Measurements from ENCODE around the gene PHTF2.

Gene PHTF2

GRCh38 chr7:77794000-77794399 lies 4.6 kb upstream of the PHTF2 start:
- no peak for DNase-seq (ENCODE audit: low read depth)

- DNase-seq (ENCODE audit: low read depth) = no peak
These were observed 2.5 kb upstream of the PHTF2 start for GRCh38 chr7:77796109-77796508.

DNA sequence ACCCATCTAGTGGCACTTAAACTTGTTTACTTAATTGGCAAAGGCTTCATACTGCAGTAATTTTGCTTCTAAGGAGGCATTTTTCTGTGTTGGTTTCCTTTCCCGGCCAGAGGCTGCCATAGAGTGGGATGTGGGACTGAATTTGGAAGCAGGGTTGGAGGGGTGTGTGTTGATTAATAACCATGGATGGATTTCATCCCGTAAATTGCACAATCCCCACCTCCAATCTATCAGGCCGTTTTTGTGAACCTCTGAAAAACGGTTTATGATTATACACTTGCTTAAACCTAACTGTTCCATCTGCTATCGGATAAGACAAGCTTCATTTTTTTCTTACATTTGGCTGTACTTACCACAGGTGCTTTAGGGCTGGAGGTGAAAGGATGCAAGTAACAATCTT lies 1.6 kb upstream of the PHTF2 start:
- DNase-seq (ENCODE audit: low read depth) = no peak

GRCh38 chr7:77797734-77798393 lies 709 bp upstream of the PHTF2 start:
- no peak for DNase-seq (ENCODE audit: low read depth)

GRCh38 chr7:77799078-77799964 lies 748 bp downstream of the PHTF2 start:
- no peak for DNase-seq (ENCODE audit: low read depth)

DNA sequence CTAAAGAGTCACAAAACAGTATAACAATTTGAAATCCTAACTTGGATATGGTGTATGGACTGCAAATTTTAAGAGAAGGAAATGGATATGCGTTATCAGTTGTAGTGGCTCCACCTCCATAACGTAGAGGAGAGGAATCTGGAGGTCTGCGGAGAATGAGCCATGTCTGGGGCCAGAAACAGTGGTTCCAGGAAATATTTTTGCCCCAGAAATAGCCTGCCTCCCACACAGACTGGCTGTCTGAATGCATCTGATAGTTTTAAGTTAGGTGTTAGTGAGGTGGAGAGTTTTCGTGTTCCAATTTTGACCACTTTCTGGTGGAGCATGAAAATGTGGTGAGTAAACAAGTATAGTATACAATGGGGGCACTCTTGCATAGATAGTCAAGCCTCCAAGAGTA lies 1.6 kb downstream of the PHTF2 start:
- no peak for DNase-seq (ENCODE audit: low read depth)

GRCh38 chr7:77800730-77801129 lies 2.2 kb downstream of the PHTF2 start:
- DNase-seq (ENCODE audit: low read depth) = no peak

DNA sequence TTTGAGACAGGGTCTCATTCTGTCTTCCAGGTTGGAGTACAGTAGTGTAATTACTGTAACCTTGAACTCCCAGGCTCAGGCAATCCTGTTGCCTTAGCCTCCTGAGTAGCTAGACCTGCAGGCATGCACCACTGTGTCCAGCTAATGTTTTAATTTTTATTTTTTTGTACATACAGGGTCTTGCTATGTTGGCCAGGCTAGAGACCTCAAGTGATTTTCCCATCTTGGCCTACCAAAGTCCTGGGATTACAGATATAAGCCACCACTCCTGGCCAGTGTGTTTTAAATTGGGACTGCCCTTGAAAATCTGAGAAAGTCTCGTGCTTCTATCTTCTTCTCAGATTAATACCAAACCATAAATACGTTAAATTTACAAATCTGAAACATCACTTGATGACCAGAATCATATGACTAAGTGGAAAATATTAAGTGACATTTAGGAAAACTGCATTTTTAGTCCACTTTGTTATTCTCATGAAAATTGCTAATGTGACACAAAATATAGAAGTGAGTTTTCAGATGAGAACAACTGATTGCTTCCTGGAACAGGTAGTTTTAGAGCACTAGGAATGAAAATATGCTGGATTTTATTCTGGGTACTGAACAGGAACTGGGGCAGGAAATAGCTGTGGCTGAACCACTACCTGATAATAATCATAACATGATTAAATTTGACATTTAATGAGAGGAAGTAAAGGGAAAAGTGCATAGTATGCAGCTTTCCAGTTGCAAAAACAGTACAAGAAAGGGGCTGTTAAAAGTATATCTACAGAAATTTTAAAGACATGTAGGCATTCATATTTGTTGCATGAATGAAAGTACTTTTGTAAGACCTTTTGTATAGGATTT lies 4.2 kb downstream of the PHTF2 start:
- DNase-seq (ENCODE audit: low read depth) = no peak

GRCh38 chr7:77806425-77806824 lies 7.9 kb downstream of the PHTF2 start:
- DNase-seq (ENCODE audit: low read depth) = no peak

DNA sequence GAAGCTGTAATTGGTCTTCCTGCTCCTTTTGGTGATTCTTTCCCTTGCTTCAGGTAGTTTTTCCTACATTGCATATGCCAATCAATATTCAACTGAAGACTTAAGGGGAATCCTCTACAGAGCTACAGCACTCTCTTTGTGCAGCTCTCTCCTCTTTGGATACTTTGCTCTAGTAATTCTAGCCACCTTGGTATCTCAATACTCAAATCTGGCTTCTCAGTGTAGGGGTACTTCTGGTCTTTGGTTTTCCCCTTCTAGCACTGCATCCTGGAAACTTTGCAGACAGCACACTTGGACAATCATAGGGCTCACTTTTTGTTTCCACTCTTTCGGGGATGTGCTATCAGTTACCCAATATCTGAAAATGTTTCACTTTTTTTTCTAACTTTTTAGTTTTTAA lies 9.9 kb downstream of the PHTF2 start:
- DNase-seq (ENCODE audit: low read depth) = no peak

DNA sequence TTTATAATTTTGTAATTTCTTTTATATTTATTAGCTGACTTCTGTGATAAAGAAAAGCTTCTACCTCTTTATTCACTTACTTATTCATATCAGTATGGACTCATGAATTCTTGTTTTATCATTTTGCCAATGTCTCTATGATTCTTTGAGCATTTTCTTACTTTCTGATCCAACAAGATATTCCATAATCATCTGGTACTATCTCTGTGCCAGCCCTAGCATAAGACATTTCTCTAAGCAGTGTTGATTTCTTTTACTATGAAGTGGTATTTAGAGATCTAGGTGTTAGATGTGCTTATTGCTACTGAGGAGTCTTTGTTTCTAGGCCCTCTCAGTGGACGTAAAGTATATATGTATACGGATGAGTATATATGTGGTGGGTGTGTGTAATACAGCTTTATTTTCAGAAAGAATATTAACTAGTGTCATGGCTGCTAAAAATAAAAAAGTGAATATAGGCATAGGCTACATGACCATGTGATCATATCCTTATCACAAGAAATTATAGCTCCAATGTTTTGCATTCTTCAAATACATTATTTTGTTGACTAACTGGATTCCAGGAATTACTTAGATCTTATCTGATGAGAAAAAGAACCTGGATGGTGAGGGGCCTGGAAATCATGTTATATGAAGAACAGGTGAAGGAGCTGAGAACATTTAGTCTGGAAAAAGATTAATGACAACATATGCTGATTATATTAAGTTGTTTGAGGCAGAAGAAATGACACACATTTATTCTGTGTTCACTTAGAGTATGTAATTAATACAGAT lies 13.1 kb downstream of the PHTF2 start:
- DNase-seq (ENCODE audit: low read depth) = no peak

DNA sequence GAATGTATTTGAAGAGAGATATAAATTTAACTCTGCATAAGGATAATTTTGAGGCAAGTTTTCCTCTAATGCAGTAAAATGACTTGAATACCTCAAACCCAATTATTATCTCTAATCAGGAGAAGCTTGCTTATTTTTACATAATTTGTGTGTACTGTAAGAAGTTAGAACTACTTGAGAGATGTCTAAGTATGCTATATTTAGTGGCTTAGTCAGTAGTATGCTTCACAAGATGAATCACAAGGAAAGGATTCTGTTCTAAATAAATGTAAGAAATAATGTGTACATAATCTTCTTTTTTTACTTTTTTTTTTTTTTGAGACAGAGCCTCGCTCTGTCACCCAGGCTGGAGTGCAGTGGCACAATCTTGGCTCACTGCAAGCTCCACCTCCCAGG lies 13.7 kb downstream of the PHTF2 start:
- no peak for DNase-seq (ENCODE audit: low read depth)

GRCh38 chr7:77813180-77813579 lies 14.6 kb downstream of the PHTF2 start:
- DNase-seq (ENCODE audit: low read depth) = no peak

DNA sequence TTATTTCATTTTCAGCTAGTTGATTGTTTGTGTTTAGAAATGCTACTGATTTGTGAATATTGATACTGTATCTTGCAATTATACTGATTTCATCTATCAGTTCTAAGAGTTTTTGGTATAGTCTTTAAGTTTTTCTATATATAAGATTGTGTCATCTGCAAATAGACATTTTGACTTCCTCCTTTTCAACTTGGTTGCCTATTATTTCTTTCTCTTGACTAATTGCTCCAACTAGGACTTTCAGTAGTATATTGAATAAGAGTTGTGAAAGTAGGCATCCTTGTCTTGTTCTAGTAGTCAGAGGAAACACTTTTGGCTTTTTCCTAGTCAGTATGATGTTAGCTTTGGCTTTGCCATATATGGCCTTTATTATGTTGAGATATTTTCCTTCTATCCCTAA lies 20.4 kb downstream of the PHTF2 start:
- DNase-seq (ENCODE audit: low read depth) = no peak

- no peak for DNase-seq (ENCODE audit: low read depth)
These were observed 22.4 kb downstream of the PHTF2 start for GRCh38 chr7:77820967-77821366.

DNA sequence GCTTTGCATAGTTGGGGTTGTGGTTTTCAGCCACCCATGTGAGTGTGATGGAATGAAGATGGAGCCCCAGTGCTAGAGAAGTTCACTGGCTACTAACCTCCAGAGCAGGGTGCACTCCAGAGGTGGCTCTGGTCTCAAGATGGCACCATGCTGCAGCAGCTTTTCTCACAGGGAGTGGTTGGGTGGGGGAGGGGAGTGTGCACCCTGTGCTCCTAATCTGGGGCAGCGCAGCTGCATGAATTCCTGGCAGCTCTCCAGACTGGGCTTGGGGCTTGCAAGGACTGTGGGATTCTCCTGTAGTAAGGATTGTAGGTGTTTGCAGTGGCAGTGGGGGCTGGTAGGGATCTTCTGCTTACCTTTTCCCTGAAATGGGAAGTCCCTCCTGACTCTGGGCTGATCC lies 23.7 kb downstream of the PHTF2 start:
- DNase-seq (ENCODE audit: low read depth) = no peak

DNA sequence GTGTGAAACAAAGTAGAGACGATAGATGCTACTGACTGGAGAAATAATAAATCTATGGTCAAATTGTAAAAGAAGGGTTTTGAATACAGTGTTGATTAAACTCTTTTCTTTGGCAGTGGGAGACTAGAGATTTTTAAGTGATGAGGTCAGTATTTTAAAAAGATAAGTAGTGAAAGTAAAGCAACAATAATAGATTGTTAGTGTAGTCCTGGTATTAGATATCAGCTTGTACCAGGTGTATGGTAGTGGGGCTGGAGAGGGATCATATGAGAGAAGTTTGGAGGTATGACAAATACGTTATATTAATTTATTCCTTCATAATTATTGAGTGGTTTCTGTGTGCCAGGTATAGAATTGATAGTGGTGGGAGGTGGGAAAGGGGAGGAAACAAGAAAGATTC lies 25.2 kb downstream of the PHTF2 start:
- DNase-seq (ENCODE audit: low read depth) = no peak

DNA sequence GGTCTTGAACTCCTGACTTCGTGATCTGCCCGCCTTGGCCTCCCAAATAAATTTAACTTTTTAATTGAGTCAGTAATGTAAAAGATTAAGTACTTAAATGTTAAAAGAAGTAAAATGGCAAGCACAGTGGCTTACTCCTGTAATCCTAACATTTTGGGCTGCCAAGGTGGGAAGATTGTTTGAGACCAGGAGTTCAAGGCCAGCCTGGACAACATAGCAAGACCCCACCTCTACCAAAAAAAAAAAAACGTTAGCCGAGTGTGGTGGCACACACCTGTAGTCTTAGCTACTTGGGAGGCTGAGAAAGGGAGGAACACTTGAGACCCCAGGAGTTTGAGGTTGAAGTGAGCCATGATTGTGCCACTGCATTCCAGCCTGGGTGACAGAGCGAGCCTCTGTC lies 26.1 kb downstream of the PHTF2 start:
- no peak for DNase-seq (ENCODE audit: low read depth)

DNA sequence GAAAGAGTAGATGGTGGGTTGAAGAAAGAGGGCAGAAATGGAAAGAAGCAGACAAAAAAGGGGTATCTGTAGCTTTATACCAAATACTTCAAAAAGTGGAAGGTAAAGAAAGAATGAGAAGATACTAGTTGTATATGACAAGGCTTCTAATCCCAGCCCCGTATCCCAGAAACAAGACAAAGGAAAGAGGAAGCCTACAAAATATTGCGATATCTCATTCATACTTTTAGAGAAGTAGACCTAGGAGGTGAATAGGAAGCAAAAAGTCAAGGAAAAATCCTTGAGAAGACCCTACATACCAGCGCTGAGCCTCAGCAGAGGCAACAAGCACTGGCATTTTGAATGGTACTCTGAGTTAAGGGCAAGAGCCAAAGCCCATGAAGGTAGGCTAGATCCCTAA lies 26.6 kb downstream of the PHTF2 start:
- no peak for DNase-seq (ENCODE audit: low read depth)

DNA sequence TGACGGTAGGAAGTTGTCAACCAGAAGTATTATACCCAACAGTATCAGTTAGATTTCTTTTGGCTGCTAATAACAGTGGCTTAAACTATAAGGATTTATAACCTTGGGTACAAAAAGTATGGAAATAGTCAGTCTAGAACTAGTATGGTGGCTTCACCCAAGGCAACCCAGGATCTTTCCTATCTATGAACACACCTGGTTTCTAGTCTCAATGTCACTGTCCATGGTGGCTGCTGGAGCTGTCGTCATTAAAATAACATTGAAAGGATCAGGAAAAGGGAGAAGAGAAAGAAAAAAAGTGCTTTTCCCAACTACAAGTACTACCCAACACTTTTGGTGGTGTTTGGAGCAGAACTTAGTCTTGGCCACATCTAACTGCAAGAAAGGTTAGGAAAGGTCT lies 27.7 kb downstream of the PHTF2 start:
- DNase-seq (ENCODE audit: low read depth) = no peak

- no peak for DNase-seq (ENCODE audit: low read depth)
These were observed 29.4 kb downstream of the PHTF2 start for GRCh38 chr7:77827999-77828398.
